Measurements from ENCODE around the gene NCF2. TPM values are rescaled to one million over a fixed set of nuclear protein-coding genes. Genes with fewer than 3 reads are reported as not detected.

NCF2 gene
- total and polyA plus RNA-seq, 2 donors (not counting 1 experiment from before 2014, with no cell fraction given) = 9.9 to 10.5 TPM

GRCh38 chr1:183588827-183589226 lies 1.4 kb downstream of the NCF2 start:
- POLR2A ChIA-PET = interaction anchor here (1.4 to 1.9 kb wide), 3 partner anchors 8 to 118 kb away, joined by 3 to 12 read pairs (median 4); no protein-coding TSS in a partner anchor
- Histone ChIP-seq H3K4me2 (replicated peaks; ENCODE audit: low read depth, low read length, poor library complexity, severe bottlenecking) (peak overlapping the region; percentile 73), H3K27ac (ENCODE audit: low read length in 2 of 2) (peak overlapping the region; percentile 91 to 93), H3K9me3 (ENCODE audit: control extremely low read depth in 1 of 3, control insufficient read depth in 2 of 3, insufficient read depth in 1 of 3, low read length in 2 of 3) (no peaks in the 10 kb centered on the region), H3K4me3 (ENCODE audit: control extremely low read depth in 1 of 5, extremely low read depth in 1 of 5, insufficient read depth in 1 of 5, low read depth in 2 of 5, low read length in 4 of 5) (peak overlapping the region in 2 of 5 experiments; percentile 46 to 81), H3K9ac (ENCODE audit: low read length) (peak overlapping the region; percentile 34), H2AFZ (ENCODE audit: insufficient read depth, low read depth, low read length, poor library complexity, severe bottlenecking) (peak overlapping the region; percentile 44), H3K36me3 (replicated peaks in 1 of 2; ENCODE audit: control extremely low read depth in 1 of 2, control insufficient read depth in 1 of 2, extremely low read depth in 1 of 2, insufficient read depth in 2 of 2, low read length in 1 of 2) (peaks cover 0 to 8% of the 10 kb centered on the region in 2 experiments), H3K79me2 (ENCODE audit: control insufficient read depth, insufficient read depth, low read length) (peaks cover 16% of the 10 kb centered on the region), H4K20me1 (ENCODE audit: control insufficient read depth, insufficient read depth, low read length, poor library complexity, severe bottlenecking) (no peaks in the 10 kb centered on the region), H3K27me3 (replicated peaks in 1 of 4; ENCODE audit: control extremely low read depth in 1 of 4, control insufficient read depth in 3 of 4, insufficient read depth in 4 of 4, low read length in 3 of 4) (no peaks in the 10 kb centered on the region), H3K4me1 (ENCODE audit: control insufficient read depth in 2 of 2, insufficient read depth in 2 of 2, low read length in 2 of 2) (peaks cover 60 to 62% of the 10 kb centered on the region in 2 donors)
- no peaks in the 10 kb centered on the region for H3K27me3 Mint-ChIP-seq
- H3K27ac Mint-ChIP-seq = peak overlapping the region; percentile 95
- intact Hi-C loops (cut with micrococcal nuclease) = no loop called here
- peaks cover 2% of the 10 kb centered on the region for H3K9me3 Mint-ChIP-seq (ENCODE audit: insufficient read depth)
- CTCF ChIA-PET = interaction anchor here (1.0 to 2.8 kb wide), 4 partner anchors 10 to 327 kb away, joined by 4 to 26 read pairs (median 9); no protein-coding TSS in a partner anchor
- ATAC-seq (ENCODE audit: low read depth) (no peak), DNase-seq (no peak)
- TF ChIP-seq, protein P1, sequence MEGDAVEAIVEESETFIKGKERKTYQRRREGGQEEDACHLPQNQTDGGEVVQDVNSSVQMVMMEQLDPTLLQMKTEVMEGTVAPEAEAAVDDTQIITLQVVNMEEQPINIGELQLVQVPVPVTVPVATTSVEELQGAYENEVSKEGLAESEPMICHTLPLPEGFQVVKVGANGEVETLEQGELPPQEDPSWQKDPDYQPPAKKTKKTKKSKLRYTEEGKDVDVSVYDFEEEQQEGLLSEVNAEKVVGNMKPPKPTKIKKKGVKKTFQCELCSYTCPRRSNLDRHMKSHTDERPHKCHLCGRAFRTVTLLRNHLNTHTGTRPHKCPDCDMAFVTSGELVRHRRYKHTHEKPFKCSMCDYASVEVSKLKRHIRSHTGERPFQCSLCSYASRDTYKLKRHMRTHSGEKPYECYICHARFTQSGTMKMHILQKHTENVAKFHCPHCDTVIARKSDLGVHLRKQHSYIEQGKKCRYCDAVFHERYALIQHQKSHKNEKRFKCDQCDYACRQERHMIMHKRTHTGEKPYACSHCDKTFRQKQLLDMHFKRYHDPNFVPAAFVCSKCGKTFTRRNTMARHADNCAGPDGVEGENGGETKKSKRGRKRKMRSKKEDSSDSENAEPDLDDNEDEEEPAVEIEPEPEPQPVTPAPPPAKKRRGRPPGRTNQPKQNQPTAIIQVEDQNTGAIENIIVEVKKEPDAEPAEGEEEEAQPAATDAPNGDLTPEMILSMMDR (IDR thresholded peaks at IDR 0.05) = no peak
- TF ChIP-seq EZH2 (IDR thresholded peaks at IDR 0.05; ENCODE audit: borderline replicate concordance, insufficient read depth, low read depth, low read length, poor library complexity, severe bottlenecking) = no peak
- H3K4me3 Mint-ChIP-seq = peak overlapping the region; percentile 37
- H3K4me1 Mint-ChIP-seq = peaks cover 60% of the 10 kb centered on the region

DNA sequence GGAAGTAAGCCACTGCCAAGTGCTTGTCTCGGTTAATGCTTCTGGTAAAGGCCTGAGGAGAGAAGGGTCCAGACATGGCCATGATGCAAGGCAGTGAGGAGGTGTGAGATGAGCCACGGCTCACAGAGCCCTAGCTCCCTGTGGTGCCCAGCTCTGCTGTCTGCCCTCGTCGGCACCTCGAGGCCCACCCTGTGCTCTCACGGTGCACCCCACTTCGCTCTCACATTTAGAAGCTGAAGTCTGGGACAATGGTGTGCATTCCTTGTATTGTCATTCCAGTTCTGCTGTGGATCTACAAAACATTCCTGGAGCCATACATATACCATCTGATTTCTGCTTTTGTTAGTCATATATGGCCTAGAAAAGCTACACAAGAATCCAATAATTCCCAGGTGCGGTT lies 3.3 kb downstream of the NCF2 start:
- Histone ChIP-seq H3K4me1 (ENCODE audit: control insufficient read depth in 2 of 2, insufficient read depth in 2 of 2, low read length in 2 of 2) (peaks cover 47 to 51% of the 10 kb centered on the region in 2 donors), H2AFZ (ENCODE audit: insufficient read depth, low read depth, low read length, poor library complexity, severe bottlenecking) (no peak overlapping the region), H3K4me2 (replicated peaks; ENCODE audit: low read depth, low read length, poor library complexity, severe bottlenecking) (no peak overlapping the region), H3K27me3 (replicated peaks in 1 of 4; ENCODE audit: control extremely low read depth in 1 of 4, control insufficient read depth in 3 of 4, insufficient read depth in 4 of 4, low read length in 3 of 4) (no peaks in the 10 kb centered on the region), H3K27ac (ENCODE audit: low read length in 2 of 2) (no peak overlapping the region), H3K79me2 (ENCODE audit: control insufficient read depth, insufficient read depth, low read length) (peaks cover 20% of the 10 kb centered on the region), H3K36me3 (replicated peaks in 1 of 2; ENCODE audit: control extremely low read depth in 1 of 2, control insufficient read depth in 1 of 2, extremely low read depth in 1 of 2, insufficient read depth in 2 of 2, low read length in 1 of 2) (peaks cover 0 to 8% of the 10 kb centered on the region in 2 experiments), H4K20me1 (ENCODE audit: control insufficient read depth, insufficient read depth, low read length, poor library complexity, severe bottlenecking) (no peaks in the 10 kb centered on the region), H3K9me3 (ENCODE audit: control extremely low read depth in 1 of 3, control insufficient read depth in 2 of 3, insufficient read depth in 1 of 3, low read length in 2 of 3) (no peaks in the 10 kb centered on the region), H3K9ac (ENCODE audit: low read length) (no peak overlapping the region), H3K4me3 (ENCODE audit: control extremely low read depth in 1 of 5, extremely low read depth in 1 of 5, insufficient read depth in 1 of 5, low read depth in 2 of 5, low read length in 4 of 5) (no peak overlapping the region)
- ChIA-PET POLR2A (interaction anchor here (0.6 to 0.9 kb wide), 3 partner anchors 13 to 251 kb away, joined by 5 to 10 read pairs (median 9); partner anchors contain the start of gene SMG7), CTCF (interaction anchor here (1.0 kb wide), 1 partner anchor 20 kb away, joined by 4 read pairs; no protein-coding TSS in a partner anchor)
- Mint-ChIP-seq H3K4me3 (no peak overlapping the region), H3K4me1 (peaks cover 45% of the 10 kb centered on the region), H3K27me3 (no peaks in the 10 kb centered on the region), H3K27ac (peak overlapping the region; percentile 20), H3K9me3 (ENCODE audit: insufficient read depth) (peaks cover 2% of the 10 kb centered on the region)
- 99% methylated on average over 8 of the region's 8 CpGs for WGBS (ENCODE audit: insufficient coverage)
- no peak for ATAC-seq (ENCODE audit: low read depth)
- no peak for DNase-seq
- no peak for TF ChIP-seq EZH2 (IDR thresholded peaks at IDR 0.05; ENCODE audit: borderline replicate concordance, insufficient read depth, low read depth, low read length, poor library complexity, severe bottlenecking)
- TF ChIP-seq, protein P1 (IDR thresholded peaks at IDR 0.05) = no peak
- intact Hi-C loops (cut with micrococcal nuclease) = no loop called here

All from B cell (primary cell).